WTC11 (cell line): ENCODE results near the gene IGF2BP3.

Source experiments
- CTCF ChIP-seq: fragments of 200-600 bp; IDR thresholded peaks from 2 replicates; pipeline ENCODE4 v1.8.0; 2022; ENCODE audit warnings: antibody characterized with exemption
- TF ChIP-seq, protein P1 (sequence below): sonication (generic); formaldehyde crosslinking; IDR thresholded peaks from 2 replicates; pipeline ENCODE4 v1.8.1; 2023; ENCODE audit warnings: mild to moderate bottlenecking, missing genetic modification reagents, moderate library complexity

DNA sequence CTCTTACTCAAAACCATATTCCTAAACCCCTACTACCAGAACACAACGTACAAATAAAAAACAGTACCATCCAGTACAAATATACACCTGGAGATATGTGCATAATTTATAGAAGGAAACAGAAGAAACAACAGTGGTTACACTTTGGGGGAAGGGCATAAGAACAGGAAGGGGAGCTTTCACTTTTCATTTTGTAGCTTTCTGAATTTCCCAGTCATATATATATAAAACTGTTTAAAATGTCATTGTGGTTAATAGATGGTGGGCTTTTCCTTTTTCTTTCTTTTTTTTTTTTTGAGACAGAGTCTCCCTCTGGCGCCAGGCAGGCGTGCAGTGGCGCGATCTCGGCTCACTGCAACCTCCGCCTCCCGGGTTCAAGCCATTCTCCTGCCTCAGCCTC lies 124.0 kb downstream of the IGF2BP3 start:
- TF ChIP-seq CTCF = no peak
- TF ChIP-seq, protein P1, sequence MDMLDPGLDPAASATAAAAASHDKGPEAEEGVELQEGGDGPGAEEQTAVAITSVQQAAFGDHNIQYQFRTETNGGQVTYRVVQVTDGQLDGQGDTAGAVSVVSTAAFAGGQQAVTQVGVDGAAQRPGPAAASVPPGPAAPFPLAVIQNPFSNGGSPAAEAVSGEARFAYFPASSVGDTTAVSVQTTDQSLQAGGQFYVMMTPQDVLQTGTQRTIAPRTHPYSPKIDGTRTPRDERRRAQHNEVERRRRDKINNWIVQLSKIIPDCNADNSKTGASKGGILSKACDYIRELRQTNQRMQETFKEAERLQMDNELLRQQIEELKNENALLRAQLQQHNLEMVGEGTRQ = no peak
